ENCODE data around the gene GPR137.

GPR137 gene

GRCh38 chr11:64303109-64304031, 17.7 kb downstream of the GPR137 start:
- H4K20me1 ChIP-seq (ENCODE audit: insufficient read depth, low read length), result no peaks in the 10 kb centered on the region
- no peak overlapping the region for H2AFZ ChIP-seq (ENCODE audit: low read length)
- no peak overlapping the region for H3K27ac ChIP-seq (ENCODE audit: low read depth, low read length, poor library complexity, severe bottlenecking)
- H3K4me1 ChIP-seq (ENCODE audit: insufficient read depth, low read length, severe bottlenecking), result peaks cover 27% of the 10 kb centered on the region
- no peaks in the 10 kb centered on the region for H3K9me2 ChIP-seq (ENCODE audit: low read depth, low read length)
- H3F3A ChIP-seq (ENCODE audit: insufficient read depth, low read length), result no peaks in the 10 kb centered on the region
- TF ChIP-seq CTCF (IDR thresholded peaks at IDR 0.05; ENCODE audit: low read length), result no peak
- TF ChIP-seq EZH2 (IDR thresholded peaks at IDR 0.05; ENCODE audit: borderline replicate concordance, low read length), result no peak
- H3K9me3 ChIP-seq (ENCODE audit: low read length), result no peaks in the 10 kb centered on the region
- peaks cover 9% of the 10 kb centered on the region; the same call in 1 of the 2 replicates for H3K36me3 ChIP-seq (ENCODE audit: insufficient read depth, low read length)
- peak overlapping the region; percentile 82 for H3K4me2 ChIP-seq (ENCODE audit: low read length)
- H3K9ac ChIP-seq (ENCODE audit: low read length), result no peak overlapping the region; the same call in 1 of the 2 replicates
- H3K79me2 ChIP-seq (ENCODE audit: insufficient read depth, low read length), result peaks cover 10% of the 10 kb centered on the region
- peak overlapping the region; percentile 77 for H3K4me3 ChIP-seq (ENCODE audit: low read depth, low read length, poor library complexity, severe bottlenecking)
- H3K27me3 ChIP-seq (ENCODE audit: insufficient read depth, low read length), result no peaks in the 10 kb centered on the region; the same call in 1 of the 2 replicates

DNA sequence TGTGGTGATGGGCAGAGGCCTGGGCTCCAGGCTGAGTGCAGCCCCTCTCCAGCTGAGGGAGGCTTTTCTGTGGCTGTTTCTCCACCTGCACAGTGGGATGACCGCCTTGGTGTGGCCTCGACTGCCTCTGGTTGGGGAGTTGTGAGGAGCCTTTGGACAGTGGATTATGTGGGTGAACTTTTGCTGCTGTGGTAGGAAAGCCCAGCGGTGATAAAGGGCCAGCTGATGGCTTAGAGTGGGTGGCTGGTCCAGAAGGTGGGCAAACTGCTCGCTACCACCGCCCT, 18.3 kb downstream of the GPR137 start:
- H3K4me2 ChIP-seq (ENCODE audit: low read length), result peak overlapping the region; percentile 82
- peak overlapping the region; percentile 95; the same call in 1 of the 2 replicates for H3K9ac ChIP-seq (ENCODE audit: low read length)
- no peak overlapping the region for H2AFZ ChIP-seq (ENCODE audit: low read length)
- peak overlapping the region; percentile 77 for H3K4me3 ChIP-seq (ENCODE audit: low read depth, low read length, poor library complexity, severe bottlenecking)
- no peaks in the 10 kb centered on the region for H4K20me1 ChIP-seq (ENCODE audit: insufficient read depth, low read length)
- peaks cover 10% of the 10 kb centered on the region for H3K79me2 ChIP-seq (ENCODE audit: insufficient read depth, low read length)
- H3F3A ChIP-seq (ENCODE audit: insufficient read depth, low read length), result no peaks in the 10 kb centered on the region
- peaks cover 9% of the 10 kb centered on the region; the same call in 1 of the 2 replicates for H3K36me3 ChIP-seq (ENCODE audit: insufficient read depth, low read length)
- TF ChIP-seq EZH2 (IDR thresholded peaks at IDR 0.05; ENCODE audit: borderline replicate concordance, low read length), result no peak
- TF ChIP-seq CTCF (IDR thresholded peaks at IDR 0.05; ENCODE audit: low read length), result no peak
- no peaks in the 10 kb centered on the region for H3K9me3 ChIP-seq (ENCODE audit: low read length)
- H3K9me2 ChIP-seq (ENCODE audit: low read depth, low read length), result no peaks in the 10 kb centered on the region
- peaks cover 27% of the 10 kb centered on the region for H3K4me1 ChIP-seq (ENCODE audit: insufficient read depth, low read length, severe bottlenecking)
- no peak overlapping the region for H3K27ac ChIP-seq (ENCODE audit: low read depth, low read length, poor library complexity, severe bottlenecking)
- no peaks in the 10 kb centered on the region; the same call in 1 of the 2 replicates for H3K27me3 ChIP-seq (ENCODE audit: insufficient read depth, low read length)

- peak overlapping the region; percentile 95 for H3K9ac ChIP-seq (ENCODE audit: low read length)
- no peaks in the 10 kb centered on the region; the same call in 1 of the 2 replicates for H3K27me3 ChIP-seq (ENCODE audit: insufficient read depth, low read length)
- H3K4me3 ChIP-seq (ENCODE audit: low read depth, low read length, poor library complexity, severe bottlenecking), result peak overlapping the region; percentile 77
- H3K9me3 ChIP-seq (ENCODE audit: low read length), result no peaks in the 10 kb centered on the region
- peaks cover 27% of the 10 kb centered on the region for H3K4me1 ChIP-seq (ENCODE audit: insufficient read depth, low read length, severe bottlenecking)
- H3K36me3 ChIP-seq (ENCODE audit: insufficient read depth, low read length), result peaks cover 9% of the 10 kb centered on the region; the same call in 1 of the 2 replicates
- peak overlapping the region; percentile 95 for H3K27ac ChIP-seq (ENCODE audit: low read depth, low read length, poor library complexity, severe bottlenecking)
- peak overlapping the region; percentile 82 for H3K4me2 ChIP-seq (ENCODE audit: low read length)
- TF ChIP-seq CTCF (IDR thresholded peaks at IDR 0.05; ENCODE audit: low read length), result peak; percentile 98
- TF ChIP-seq EZH2 (IDR thresholded peaks at IDR 0.05; ENCODE audit: borderline replicate concordance, low read length), result no peak
- H3F3A ChIP-seq (ENCODE audit: insufficient read depth, low read length), result no peaks in the 10 kb centered on the region
- no peaks in the 10 kb centered on the region for H4K20me1 ChIP-seq (ENCODE audit: insufficient read depth, low read length)
- no peaks in the 10 kb centered on the region for H3K9me2 ChIP-seq (ENCODE audit: low read depth, low read length)
- peaks cover 10% of the 10 kb centered on the region for H3K79me2 ChIP-seq (ENCODE audit: insufficient read depth, low read length)
- H2AFZ ChIP-seq (ENCODE audit: low read length), result no peak overlapping the region
These were observed 18.8 kb downstream of the GPR137 start for GRCh38 chr11:64304316-64305072.

Data from OCI-LY1 (cell line).